HG03159 (cell line): ENCODE data around the gene TCN1.

Source experiments
- ATAC-seq: cut with Tn5 transposase; IDR thresholded peaks from one replicate; pipeline ENCODE4 v1.9.1; 2021; ENCODE audit warnings: mild to moderate bottlenecking, moderate library complexity; ENCODE audit not compliant: unreplicated experiment

The TCN1 gene

GRCh38 chr11:59810189-59810910, 55.9 kb downstream of the TCN1 start, which contains the start of gene MRPL16:
MRPL16 (minus strand) TSS chr11:59810778; CDS start chr11:59810658, 120 bp downstream.
- peak; percentile 98 for ATAC-seq

- no peak for ATAC-seq
These were observed 59.2 kb downstream of the TCN1 start for GRCh38 chr11:59807047-59807610.

- ATAC-seq = no peak
These were observed 62.2 kb downstream of the TCN1 start for GRCh38 chr11:59804061-59804460.
